Superior temporal gyrus (tissue), 1 donor: ENCODE results near the gene SGCG.
"Not testable (repeated sequence)": the region's sequence is repeated elsewhere in the genome, so short reads cannot be mapped to it uniquely, and the experiment has no call there.

Experiments used
- DNase-seq: peaks from one replicate; pipeline ENCODE4 v3.0.0-alpha.2; 2016; ENCODE audit errors: extremely low spot score

SGCG gene

DNA sequence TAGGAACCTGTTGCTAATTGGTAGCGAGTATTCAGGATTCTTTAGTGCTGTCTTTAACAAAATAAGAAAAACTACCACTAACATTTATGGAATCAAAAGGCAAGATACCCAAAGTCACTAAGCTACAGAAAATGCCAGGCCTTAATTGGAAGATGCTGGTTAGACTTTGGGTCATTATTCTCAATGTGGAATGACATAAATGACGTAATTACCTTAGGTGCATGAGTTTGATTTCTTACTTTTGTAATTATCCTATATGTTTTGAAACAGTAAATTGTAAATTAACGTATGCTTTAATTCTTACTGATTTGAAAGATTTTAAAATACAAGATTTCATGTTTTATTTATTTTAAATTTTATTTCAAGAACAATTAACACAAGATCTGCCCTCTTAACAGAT is 25.0 kb downstream of the SGCG start:
- DNase-seq, result no peak

DNA sequence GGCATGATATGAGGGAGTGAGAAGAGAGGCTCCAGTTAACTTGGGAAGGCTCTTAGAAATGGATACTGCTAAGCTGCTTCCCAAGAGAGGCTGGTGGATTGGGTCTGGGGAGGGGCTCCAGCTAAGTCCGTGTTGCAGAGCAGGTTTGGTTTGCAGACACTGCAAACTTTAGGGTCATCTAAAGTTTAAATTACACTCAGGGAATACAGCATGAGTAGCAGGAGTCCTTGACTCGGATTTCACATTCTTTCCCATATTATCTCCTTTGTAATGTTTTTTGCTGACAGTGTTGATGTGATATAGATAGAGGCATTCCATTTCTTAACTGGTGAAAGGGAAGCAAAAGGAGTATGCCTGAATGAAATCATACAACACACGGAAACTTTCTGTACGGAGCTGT is 31.9 kb downstream of the SGCG start:
- DNase-seq, result no peak

DNA sequence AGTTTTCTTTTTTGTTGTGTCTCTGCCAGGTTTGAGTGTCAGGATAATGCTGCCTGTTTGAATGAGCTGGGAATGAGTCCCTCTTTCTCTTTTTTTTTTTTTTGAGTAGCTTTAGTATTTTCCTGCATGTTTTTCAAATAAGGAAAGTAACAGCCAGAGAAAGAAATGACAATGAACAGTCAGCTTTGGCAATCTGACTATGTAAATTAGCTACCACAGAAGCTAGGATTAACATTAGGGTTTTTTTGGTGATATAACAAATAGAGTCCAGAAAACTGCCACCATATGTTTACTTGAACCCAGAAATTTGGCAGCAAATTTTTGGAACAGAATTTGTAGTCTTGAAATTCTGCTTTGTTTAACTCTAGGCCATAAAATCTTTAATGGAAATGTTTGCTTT is 50.5 kb downstream of the SGCG start:
- no peak for DNase-seq

DNA sequence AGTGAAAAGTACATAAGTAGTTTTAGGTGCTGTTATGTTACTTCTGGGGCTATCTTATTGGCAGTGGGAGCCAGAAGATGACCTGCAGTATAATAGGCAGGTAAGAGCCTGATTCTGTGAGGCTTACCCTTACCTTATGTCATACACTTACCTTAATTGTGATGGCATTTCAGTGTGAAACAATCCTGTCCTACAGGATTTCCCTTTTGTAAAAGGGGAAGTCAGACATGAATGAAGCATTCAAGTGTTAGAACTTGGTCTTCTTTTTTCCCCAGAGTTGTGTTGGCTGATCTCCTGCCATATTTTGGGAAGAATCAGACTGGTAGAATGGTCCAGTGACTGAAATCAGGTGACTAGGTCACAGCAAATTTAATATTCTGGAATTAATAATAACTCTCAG is 55.2 kb downstream of the SGCG start:
- DNase-seq, result no peak

DNA sequence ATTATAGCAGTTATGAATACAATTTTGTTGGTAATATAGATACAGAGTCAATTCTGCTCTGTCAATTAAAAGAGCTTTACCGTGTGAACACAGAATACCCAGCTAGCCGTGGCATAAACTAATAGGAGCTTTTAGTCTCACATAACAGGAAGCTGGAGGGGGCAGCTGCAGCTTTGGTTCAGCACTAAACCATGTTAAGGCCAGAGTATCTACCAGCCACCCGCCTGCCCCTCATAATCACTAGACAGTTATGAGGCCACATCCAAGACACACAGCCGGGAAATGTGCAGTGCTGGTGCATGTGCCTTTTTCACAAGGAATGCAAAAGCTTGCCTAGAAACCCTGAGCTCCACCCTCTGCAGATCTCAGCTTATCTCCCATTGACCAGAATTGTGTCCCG is 62.3 kb downstream of the SGCG start:
- no peak for DNase-seq

DNA sequence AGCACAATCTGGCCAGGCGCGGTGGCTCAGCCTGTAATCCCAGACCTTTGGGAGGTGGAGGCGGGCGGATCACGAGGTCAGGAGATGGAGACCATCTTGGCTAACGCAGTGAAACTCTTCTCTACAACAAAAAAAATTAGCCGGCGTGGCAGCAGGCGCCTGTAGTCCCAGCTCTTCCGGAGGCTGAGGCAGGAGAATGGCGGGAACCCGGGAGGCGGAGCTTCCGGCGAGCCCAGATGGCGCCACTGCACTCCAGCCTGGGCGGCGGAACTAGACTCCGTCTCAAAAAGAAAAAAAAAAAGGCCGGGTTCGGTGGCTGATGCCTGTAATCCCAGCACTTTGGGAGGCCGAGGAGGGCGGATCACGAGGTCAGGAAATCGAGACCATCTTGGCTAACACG is 67.6 kb downstream of the SGCG start:
- DNase-seq, result not testable (repeated sequence)

DNA sequence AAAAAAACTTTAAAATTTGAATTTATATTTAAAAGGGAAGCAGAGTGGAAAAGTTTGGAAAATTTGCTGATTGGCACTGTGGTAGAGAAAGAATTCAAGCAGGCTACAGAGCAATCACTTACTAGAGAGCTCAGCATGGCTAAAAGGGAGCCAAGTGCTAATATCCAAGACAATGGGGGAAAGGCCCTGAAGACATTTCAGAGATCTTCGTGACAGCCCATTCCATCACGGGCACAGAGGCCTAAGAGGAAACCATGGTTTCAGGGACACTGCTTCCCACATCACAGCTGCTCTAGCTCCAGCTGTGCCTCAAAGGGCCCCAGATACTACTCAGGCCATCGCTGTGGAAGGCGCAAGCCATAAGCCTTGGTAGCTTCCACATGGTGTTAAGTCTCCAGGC is 73.7 kb downstream of the SGCG start:
- no peak for DNase-seq

DNA sequence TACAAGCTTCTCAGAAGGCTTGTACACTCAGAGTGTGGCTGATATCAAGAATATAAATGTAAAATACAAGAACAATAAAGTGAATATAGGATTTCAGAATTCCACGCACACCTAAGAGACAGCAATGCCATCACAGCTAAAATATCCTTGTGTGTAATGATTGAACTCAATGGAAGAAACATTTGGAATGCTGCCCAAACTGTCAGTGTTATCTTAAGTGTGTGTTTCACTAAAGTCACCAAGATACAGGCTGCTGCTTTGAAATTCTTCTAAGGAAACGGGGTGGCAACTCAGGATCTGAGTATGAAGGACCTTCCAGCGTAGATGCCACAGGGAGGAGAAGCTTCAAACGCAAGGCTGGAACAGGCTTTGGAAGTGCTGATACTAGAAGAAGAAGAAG is 86.8 kb downstream of the SGCG start:
- no peak for DNase-seq

DNA sequence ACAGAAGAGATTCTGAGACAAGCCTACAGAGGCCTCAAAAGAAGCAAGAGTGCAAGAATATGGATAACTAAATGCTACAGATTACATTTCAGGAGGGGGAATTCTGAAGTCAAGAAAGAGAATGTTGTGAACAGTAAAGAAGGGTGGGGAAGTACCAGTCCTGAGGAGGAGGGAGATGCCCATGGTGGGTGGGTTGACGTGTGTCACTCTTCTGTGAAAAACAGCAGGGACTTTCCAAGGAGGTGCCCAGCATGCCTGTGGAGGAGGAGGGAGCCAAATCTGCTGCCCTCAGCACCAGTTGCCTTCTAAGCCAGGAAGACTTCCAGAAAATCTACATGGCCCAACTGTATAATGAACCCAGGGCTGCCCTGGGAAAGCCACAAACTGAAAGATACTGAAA is 87.7 kb downstream of the SGCG start:
- DNase-seq, result no peak

DNA sequence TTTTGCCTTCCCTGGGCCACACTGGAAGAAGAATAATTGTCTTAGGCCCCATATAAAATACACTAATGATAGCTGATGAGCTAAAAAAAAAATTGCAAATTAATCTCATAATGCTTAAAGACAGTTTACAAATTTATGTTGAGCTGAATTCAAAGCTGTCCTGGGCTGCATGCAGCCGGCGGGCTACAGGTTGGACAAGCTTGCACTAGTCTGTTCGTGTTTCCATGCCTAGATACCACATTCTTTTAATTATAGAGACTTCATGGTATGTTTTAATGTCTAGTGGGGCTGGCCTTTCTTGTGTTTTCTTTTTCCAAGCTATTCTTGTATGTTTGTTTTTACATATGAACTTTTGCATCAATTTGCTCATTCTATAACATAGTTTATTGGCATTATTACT is 90.6 kb downstream of the SGCG start:
- no peak for DNase-seq

DNA sequence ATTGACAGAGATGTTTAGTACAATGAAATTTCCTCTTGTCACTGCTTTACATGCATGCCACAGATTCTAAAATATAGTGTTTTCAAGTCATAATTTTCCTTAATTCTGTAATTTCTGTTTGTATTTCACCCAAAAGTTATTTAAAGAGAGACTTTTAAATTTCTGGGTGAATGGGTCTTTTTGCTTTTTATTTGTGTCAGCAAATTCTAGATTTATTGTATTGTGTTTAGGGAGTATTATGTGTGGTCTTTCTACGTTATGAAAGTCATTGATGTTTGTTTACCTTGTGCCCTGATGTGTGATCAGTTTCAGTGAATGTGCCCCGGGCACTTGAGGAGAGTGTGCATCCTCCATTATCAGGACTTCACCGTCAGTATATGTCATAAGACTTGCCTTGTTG is 92.7 kb downstream of the SGCG start:
- DNase-seq, result no peak

DNA sequence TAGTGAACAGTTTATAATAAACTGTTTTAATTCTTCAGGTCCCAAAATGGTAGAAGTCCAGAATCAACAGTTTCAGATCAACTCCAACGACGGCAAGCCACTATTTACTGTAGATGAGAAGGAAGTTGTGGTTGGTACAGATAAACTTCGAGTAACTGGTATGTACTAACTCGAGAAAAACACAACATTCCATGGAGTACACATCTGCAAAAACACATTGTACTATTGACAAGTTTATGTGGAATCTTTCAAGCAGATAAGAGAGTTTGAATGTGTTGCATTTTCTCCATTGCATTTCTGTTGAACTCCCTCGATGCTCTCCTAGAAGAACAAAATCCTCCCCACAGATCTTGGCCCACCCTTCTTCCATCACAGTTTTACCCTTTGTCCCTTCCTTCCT is 98.5 kb downstream of the SGCG start:
- DNase-seq, result no peak

DNA sequence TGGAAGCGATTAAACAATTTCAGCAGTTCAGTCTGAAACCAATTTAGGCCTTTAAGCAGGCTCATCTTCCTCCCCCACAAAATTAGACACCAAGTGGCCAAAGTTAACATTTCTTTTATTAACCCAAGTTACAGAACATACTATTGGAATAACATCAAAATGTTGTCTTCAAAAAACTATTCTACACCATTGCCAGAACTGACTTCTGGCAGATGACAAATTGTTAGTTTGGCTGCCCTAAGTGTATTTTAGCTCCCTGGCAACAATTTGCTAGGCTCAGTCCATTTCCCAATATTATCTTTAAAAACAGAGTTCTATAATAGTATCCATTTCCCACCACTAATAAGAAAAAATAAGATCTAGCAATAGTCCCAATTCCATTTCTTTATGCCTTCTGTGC is 107.8 kb downstream of the SGCG start:
- DNase-seq, result no peak

DNA sequence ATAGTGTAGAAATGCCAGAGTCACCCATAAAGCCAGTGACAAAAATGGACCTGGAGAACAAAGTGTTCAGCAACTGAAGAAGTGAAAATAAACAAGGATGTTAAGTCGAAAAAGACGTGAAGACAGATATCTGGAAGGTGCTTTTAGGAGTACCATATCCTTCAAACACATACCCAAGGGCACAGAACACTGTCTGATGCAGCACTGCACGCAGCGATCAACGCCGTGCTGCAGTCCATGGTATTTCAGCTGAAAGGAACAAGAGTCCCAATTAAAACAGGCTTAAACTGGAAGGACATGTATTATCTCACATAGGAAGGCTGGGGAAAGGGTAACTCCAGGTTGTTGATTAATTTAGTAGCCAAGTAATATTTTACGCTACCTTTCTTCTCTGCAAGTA is 108.2 kb downstream of the SGCG start:
- DNase-seq, result no peak

DNA sequence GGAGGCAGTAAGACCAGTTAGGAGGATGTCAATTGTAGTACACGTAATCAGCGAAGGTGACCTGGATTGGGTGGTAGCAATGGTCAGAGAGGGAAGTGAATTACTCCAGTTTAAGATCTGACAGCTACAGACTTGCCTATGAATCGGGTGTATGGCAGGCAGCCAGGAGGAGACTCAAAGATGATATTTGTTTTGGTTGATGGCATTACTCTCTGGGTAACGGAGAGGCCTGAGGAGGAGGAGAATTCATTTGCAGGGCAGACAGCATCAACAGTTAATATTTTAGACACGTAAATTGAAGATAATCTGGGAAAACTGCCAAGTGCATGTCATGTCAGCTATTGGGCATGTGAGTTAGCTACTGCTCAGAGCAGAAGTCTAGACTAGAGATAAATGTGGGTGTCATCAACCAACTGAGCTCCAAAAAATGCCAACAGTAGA is 109.2 kb downstream of the SGCG start:
- DNase-seq, result no peak

DNA sequence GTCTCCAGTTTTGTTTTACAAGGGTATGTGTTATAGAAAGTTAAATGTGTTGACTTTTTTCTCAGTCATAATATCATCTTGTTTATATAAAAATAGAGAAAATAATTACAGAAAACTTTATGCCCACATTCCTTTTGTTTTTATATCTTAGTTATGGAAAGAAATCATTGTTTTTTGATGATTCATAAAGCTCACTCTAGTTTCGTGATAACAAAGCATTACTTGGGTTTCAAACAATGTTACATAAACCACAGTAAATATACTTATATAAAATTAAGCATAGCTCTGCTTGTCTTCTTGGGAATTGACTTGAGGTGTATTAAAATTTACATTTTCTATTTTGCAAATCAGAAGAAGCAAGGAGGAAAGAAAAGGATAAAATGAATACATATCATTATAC is 111.8 kb downstream of the SGCG start:
- DNase-seq, result no peak

DNA sequence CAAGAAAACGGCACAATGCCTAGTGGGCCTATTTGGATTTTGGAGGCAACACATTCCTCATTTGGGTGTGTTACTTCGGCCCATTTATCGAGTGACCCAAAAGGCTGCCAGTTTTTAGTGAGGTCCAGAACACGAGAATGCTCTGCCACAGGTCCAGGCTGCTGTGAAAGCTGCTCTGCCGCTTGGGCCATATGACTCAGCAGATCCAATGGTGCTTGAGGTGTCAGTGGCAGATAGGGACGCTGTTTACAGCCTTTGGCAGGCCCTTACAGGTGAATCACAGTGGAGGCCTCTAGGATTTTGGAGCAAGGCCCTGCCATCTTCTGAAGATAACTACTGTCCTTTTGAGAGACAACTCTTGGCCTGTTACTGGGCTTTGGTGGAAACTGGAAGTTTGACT is 134.1 kb downstream of the SGCG start:
- not testable (repeated sequence) for DNase-seq

DNA sequence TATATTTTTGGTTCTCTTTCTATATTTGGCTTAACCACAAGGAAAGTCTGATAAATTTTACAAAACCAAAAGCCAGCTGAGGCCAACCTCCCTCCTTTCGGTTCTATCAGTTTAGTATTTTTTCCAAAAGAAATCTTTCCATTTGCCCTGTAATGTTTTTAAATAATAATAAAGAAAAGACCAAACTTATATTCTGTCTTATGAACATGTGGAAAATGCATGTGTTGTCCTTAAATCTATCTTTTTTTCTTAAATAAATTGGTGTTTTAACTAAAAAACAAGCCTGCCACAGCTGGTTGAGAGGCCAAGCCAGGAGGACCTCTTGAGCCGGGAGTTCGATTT is 139.1 kb downstream of the SGCG start:
- no peak for DNase-seq

DNA sequence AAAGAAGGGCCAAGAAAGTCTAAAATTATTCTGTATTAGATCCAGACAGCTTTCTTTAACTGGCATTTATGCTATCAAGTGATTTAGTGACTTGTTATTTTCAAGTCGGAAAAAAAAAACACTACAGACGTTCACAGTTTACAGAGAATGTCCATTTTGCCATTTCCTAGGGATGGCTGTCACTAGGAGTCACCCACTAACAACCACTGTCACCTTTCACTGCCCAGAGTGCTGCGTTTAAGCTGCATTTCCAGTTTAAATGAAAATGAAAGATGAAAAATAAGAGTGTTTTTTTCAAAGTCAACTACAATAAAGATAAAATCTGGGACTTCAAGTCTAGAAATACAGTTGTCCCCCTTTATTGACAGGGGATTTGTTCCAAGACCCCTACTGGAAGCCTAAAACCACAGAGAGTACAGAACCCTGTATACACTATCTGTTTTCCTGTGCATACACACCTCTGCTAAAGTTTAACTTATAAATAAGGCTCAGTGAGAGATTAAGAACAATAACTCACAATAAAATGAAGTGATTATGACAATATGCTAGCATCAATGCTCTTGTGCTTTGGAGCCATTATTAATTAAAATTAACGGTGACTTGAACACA is 140.3 kb downstream of the SGCG start:
- no peak for DNase-seq

DNA sequence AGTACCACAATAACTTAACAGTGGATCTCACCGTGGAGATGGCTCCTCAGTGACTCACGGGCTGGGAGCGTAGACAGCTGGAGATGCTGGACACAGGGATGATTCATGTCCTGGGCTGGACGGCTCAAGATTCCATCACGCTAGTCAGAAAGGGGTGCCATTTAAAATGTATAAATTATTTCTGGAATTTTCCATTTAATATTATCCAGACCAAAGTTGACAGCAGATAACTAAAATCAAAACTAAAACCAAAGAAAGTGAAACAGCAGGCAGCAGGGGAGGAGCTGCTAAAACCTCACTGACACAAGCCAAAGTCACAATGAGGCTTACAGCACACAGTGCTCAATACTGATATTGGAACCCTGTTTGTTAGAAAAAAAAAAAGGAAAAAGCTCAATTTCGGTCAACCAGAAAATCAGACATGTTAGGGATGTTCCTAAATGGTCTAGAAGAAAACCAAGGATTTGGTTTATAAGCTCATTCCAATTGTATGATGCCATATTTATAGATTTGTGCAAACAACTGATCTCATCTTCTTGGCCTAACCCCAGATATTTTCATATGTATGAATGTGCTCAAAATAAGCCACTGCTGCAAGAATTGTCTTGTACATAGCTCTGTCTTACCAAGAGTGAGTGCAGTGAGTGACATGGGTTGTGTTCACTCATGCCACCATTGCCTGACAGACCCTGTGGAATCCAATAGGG is 140.9 kb downstream of the SGCG start:
- no peak for DNase-seq

DNA sequence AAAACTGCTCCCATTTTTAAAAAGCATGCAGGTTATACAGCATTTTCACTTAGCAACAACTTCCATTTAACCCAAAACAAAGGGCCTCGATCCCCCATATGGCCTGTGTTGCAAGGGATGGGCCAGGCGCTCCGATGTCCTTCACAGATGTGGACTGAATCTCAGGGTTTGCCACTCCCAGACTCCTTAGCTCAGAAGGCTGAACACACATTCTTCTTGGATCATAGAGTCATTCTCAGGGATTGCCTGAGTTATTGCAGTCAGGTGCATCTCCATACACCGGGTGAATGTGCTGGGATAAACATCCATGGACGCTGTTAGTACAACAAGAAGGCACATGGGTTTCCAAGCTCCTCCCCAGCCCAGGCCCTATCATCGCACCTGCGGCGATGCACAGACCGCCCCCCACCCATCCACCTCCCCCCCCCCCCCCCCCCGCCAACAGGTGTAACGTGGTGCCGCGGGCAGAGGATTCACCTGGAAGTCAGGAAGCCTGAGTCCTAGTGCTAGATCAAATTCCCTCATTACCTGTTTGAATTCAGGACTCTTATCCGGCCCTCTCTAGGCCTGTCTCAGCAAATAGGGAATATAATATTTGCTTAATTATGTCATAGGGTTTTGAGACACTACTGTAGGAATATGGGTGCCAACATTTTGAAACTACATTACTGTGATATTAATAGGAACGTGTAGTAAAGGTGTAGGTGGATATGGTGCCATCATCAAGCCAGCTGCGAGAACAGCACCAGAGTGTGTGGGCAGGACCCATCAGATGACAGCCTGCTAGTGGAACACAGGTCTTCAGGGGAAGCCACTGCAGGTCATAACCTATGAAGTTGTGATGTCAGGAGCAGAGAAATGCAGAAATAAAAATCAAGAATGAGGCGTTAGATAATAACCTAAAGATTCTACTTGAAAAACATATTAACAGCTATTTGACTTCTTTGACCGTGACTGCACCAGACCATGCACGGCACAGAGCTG is 141.9 kb downstream of the SGCG start:
- no peak for DNase-seq

DNA sequence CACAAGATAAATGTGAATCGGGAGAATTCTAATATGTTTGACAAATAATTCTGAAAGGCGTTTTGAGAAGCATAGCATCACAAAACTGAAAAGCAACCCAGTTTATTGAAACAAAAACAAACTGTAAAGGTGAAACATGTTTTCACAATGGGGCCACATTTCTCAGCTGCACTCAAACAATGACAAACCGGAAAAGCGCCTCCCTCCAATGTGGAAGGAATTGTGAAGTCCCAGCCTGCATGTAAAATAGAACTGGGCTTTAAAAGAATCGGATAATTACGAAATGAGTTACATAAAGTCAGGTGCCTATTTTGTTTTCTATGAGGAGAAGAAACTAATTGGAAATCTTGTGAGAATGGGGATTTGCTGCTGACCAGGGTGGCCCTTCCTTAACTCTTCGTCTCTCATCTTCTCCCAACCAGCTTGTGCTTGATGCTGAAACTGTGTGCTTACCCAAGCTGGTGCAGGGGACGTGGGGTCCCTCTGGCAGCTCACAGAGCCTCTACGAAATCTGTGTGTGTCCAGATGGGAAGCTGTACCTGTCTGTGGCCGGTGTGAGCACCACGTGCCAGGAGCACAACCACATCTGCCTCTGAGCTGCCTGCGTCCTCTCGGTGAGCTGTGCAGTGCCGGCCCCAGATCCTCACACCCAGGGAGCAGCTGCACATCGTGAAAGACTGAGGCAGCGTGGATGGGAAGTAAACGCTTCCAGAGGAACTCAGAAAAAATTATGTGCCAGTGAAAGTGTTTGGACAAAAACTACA is 143.3 kb downstream of the SGCG start:
- peak; percentile 49 for DNase-seq
